OCI-LY1 (cell line): ENCODE results near the gene LGALS3.

ENCODE experiments used
- EZH2 ChIP-seq: fragments of 200-600 bp; sonication (generic), shearing (Covaris generic); IDR thresholded peaks from 2 replicates; pipeline ENCODE4 v1.8.0; 2017; ENCODE audit warnings: borderline replicate concordance, mixed run types, mild to moderate bottlenecking, antibody characterized with exemption, low read length, moderate library complexity, mixed read lengths
- TF ChIP-seq, protein P1 (sequence below): fragments of 200-600 bp; sonication (generic), shearing (Covaris generic); IDR thresholded peaks from 2 replicates; pipeline ENCODE4 v1.5.1; 2017; ENCODE audit warnings: mild to moderate bottlenecking, antibody characterized with exemption, low read length, moderate library complexity, mixed read lengths

- TF ChIP-seq, protein P1, sequence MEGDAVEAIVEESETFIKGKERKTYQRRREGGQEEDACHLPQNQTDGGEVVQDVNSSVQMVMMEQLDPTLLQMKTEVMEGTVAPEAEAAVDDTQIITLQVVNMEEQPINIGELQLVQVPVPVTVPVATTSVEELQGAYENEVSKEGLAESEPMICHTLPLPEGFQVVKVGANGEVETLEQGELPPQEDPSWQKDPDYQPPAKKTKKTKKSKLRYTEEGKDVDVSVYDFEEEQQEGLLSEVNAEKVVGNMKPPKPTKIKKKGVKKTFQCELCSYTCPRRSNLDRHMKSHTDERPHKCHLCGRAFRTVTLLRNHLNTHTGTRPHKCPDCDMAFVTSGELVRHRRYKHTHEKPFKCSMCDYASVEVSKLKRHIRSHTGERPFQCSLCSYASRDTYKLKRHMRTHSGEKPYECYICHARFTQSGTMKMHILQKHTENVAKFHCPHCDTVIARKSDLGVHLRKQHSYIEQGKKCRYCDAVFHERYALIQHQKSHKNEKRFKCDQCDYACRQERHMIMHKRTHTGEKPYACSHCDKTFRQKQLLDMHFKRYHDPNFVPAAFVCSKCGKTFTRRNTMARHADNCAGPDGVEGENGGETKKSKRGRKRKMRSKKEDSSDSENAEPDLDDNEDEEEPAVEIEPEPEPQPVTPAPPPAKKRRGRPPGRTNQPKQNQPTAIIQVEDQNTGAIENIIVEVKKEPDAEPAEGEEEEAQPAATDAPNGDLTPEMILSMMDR = peak; percentile 18; the same call in 1 of the 2 replicates
- no peak for TF ChIP-seq EZH2
Observed at GRCh38 chr14:55133416-55133815, 4.4 kb downstream of the LGALS3 start.
